Measurements from ENCODE around the gene SCAANT1. TPM values are rescaled to one million over a fixed set of nuclear protein-coding genes. Genes with fewer than 3 reads are reported as not detected.

SCAANT1 gene
- total RNA-seq, 1 donor: not detected

GRCh38 chr3:63934041-63934866 is 22.1 kb upstream of the SCAANT1 start:
- TF ChIP-seq CTCF (IDR thresholded peaks at IDR 0.05; ENCODE audit: insufficient read depth, low read length): no peak
- no peak overlapping the region for H3K4me3 ChIP-seq (ENCODE audit: low read depth, low read length)
- DNase-seq (ENCODE audit: low read depth): no peak

GRCh38 chr3:63933459-63933858 is 21.3 kb upstream of the SCAANT1 start:
- no peak for TF ChIP-seq CTCF (IDR thresholded peaks at IDR 0.05; ENCODE audit: insufficient read depth, low read length)
- DNase-seq (ENCODE audit: low read depth): no peak

GRCh38 chr3:63932509-63933212 is 20.5 kb upstream of the SCAANT1 start:
- H3K4me3 ChIP-seq (ENCODE audit: low read depth, low read length): no peak overlapping the region
- DNase-seq (ENCODE audit: low read depth): no peak
- no peak for TF ChIP-seq CTCF (IDR thresholded peaks at IDR 0.05; ENCODE audit: insufficient read depth, low read length)

More at GRCh38 chr3:63933459-63933858, 21.3 kb upstream of the SCAANT1 start:
- no peak overlapping the region for H3K4me3 ChIP-seq (ENCODE audit: low read depth, low read length)

- no peak overlapping the region for H3K4me3 ChIP-seq (ENCODE audit: low read depth, low read length)
- TF ChIP-seq CTCF (IDR thresholded peaks at IDR 0.05; ENCODE audit: insufficient read depth, low read length): no peak
Observed at GRCh38 chr3:63931290-63931689, 19.1 kb upstream of the SCAANT1 start.

GRCh38 chr3:63927422-63928280 is 15.5 kb upstream of the SCAANT1 start:
- no peak overlapping the region for H3K4me3 ChIP-seq (ENCODE audit: low read depth, low read length)
- TF ChIP-seq CTCF (IDR thresholded peaks at IDR 0.05; ENCODE audit: insufficient read depth, low read length): no peak
- no peak for DNase-seq (ENCODE audit: low read depth)

More at GRCh38 chr3:63931290-63931689, 19.1 kb upstream of the SCAANT1 start:
- DNase-seq (ENCODE audit: low read depth): no peak

GRCh38 chr3:63926309-63926708 is 14.1 kb upstream of the SCAANT1 start:
- DNase-seq (ENCODE audit: low read depth): no peak
- H3K4me3 ChIP-seq (ENCODE audit: low read depth, low read length): no peak overlapping the region
- no peak for TF ChIP-seq CTCF (IDR thresholded peaks at IDR 0.05; ENCODE audit: insufficient read depth, low read length)
